HG03521 (cell line): ENCODE measurements around the gene RGS16.

Source experiments
- ATAC-seq: cut with Tn5 transposase; IDR thresholded peaks from one replicate; pipeline ENCODE4 v1.9.1; 2021; ENCODE audit warnings: mild to moderate bottlenecking, moderate library complexity; ENCODE audit not compliant: unreplicated experiment

Gene RGS16

GRCh38 chr1:182586380-182586779, 17.8 kb downstream of the RGS16 start:
- ATAC-seq: no peak

GRCh38 chr1:182584746-182585145, 19.4 kb downstream of the RGS16 start:
- no peak for ATAC-seq

DNA sequence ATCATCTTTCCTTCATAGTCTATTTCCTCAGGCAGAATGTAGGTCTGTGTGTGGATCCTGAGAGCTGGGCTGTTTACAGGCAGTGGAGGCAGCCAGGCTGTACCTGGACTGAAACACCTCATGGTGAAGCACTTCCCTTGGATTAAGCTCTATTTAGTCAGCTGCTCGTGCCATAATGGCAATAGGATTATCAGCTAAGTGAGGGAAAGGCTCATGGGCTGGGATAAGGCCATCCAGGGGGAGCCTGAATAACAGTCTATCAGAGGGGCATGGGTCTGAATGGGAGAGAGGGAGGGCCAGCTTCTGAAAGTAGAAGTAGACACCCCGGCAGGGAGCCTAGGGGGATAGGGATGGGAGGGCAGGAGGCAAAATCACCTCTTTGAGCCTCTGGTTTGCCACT, 23.5 kb downstream of the RGS16 start:
- ATAC-seq: no peak

DNA sequence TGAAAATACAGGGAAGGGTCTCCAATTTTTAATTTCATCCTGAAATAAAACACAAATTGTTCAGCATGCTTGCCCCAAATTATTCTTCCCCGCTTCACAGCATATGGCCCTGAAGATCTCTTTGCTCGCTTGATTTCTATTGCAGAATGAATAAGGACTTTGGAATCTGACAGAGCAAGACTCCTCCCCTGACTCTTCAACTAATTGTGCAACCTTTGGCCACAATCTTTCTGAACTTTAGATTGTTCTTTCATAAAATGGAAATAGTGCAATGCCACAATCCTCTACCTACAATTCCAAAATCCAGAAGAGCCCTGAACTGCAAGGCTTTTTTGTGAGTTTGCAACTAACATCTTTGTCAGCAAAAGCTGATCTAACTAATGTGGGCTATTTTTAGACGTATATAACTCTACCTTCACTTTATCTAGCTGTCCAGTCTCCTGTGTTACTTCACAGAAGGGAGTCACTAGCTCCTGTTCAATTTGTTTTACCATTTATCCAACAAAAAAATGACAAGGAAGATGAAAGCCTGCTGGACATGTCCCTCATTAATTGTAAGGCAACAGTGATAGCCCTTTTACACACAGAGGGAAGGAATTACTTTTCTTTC, 28.5 kb downstream of the RGS16 start:
- no peak for ATAC-seq

- no peak for ATAC-seq
Measured at GRCh38 chr1:182574156-182574555, 30.0 kb downstream of the RGS16 start.

DNA sequence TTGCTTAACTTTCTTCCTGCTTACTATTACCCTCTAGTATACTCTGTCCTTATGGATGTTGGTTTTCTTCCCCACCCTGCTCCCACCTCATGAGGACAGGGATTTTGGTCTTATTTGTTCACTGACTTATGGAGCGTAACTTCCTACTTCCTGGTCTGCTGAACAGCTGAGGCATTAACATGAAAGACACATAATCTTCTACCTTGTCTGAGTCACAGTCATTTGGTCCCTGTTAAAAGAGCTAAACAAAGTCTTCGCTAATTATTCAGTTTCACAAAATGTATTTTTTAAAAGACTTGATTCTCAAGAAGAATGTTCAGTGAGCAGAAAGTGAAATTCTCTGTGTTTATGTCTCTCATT, 33.6 kb downstream of the RGS16 start:
- no peak for ATAC-seq

- no peak for ATAC-seq
Measured at GRCh38 chr1:182569939-182570610, 34.1 kb downstream of the RGS16 start.

DNA sequence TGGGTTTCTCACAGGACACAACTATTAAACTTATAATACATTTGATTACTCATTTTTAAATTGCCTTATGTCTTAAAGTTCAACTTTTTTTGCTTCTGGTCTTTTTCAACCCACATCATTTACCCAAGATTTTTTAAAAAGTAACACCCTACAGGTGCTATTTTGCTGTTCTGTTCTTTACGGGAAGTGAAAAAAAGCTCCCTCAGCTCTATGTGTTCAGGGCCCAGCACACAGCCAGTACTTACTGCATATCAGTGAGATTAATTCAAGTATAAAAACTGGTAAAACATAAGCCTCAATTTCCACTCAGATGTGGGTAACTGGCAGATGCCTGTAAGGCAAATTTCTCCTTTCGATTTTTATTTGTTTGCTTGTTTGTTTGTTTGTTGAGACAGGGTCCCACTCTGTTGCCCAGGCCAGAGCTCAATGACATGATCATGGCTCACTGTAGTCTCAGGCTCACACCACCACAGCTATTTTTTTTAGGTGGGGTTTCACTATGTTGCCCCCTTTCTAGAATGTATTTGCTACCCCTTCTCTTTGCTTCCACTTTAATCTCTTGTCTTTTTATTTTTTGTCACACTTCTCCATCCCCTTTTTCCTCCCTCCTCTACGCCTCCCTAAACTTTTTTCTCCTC, 35.4 kb downstream of the RGS16 start:
- no peak for ATAC-seq

- no peak for ATAC-seq
Measured at GRCh38 chr1:182567629-182568028, 36.6 kb downstream of the RGS16 start.

DNA sequence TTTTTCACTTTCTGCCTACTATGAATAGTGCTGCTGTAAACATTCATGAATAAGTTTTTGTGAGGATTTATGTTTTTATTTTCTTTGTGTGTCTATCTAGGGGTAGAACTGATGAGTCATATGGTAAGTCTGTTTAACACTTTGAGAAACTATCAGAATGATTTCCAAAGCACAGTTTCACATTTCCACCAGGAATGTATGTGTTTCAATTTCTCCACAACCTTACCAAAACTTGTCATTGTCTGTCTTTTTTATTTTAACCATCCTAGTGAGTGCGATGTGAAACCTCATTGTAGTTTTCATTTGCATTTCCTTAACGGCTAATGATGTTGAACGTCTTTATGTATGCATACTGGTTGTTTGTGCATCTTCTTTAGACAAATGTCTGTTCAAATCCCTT, 38.7 kb downstream of the RGS16 start:
- no peak for ATAC-seq

- no peak for ATAC-seq
Measured at GRCh38 chr1:182564406-182565004, 39.7 kb downstream of the RGS16 start.

- no peak for ATAC-seq
Measured at GRCh38 chr1:182563095-182563494, 41.1 kb downstream of the RGS16 start.

DNA sequence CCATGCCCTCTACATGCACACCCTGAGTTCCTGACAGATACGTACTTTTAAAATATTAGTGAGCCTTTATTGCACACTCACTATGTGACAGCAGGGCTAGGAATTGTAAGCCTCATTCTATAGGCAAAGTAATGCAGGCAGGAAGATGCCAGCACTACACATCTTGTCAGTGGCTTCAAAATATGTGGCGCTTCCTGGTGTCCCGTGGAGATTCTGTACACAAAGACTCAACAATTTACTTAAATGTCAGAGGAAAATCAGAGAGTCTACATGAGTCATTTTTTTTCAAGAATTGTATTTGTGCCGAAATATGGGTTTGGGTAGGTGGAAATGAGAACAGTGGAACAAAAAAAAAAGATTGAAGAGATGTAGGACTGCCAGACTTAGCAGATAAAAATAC, 42.7 kb downstream of the RGS16 start:
- ATAC-seq: no peak

- ATAC-seq: no peak
Measured at GRCh38 chr1:182560392-182560984, 43.7 kb downstream of the RGS16 start.

- ATAC-seq: no peak
Measured at GRCh38 chr1:182556279-182556678, 47.9 kb downstream of the RGS16 start.

DNA sequence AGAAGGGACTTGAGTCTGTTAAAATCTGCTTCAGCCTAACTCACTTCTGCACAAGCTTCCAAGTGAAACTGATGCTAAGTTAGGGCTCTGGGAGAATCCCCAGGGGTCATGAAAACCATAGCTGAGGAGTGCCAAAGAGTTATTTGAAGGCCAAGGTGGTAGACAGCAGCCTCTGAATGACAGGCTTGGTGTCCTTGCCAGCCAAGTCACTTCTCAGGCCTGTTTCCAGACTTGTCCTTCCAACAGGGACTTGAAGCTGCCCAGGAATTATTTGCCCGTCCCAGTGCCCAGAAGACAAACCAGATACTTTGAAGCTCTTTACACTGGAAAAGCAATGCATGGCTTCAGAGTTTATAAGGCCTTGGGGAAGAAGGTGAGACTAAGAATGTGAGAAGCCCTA, 48.7 kb downstream of the RGS16 start:
- no peak for ATAC-seq

DNA sequence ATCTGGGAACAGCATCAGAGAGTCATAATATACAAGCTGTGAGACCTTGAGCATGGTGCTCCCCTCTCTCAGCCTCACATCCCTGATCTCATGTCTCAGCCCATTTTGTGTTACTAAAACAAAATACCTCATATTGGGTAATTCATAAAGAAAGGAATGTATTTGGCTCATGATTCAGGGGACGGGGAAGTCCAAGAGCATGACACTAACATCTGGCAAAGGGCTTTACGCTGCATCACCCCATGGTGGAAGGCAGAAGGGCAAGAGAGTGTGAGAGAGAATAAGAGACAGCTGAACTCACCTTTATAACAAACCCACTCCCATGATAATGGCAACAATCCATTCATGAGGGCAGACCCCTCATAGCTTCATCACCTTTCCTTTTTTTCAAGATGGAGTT, 51.7 kb downstream of the RGS16 start:
- no peak for ATAC-seq

- ATAC-seq: no peak
Measured at GRCh38 chr1:182549811-182550210, 54.4 kb downstream of the RGS16 start.

- no peak for ATAC-seq
Measured at GRCh38 chr1:182549346-182549745, 54.8 kb downstream of the RGS16 start.
